SKM-1 treated with dmso at 0.1 percent for 144 hours (cell line): ENCODE results near the gene MMADHC.
A peak's percentile ranks its signal among the peaks of the same experiment; 100 is the strongest.

ENCODE experiments used
- DNase-seq: peaks from one replicate; lab custom pipeline; 2025; ENCODE audit not compliant: unreplicated experiment; lab: John Stamatoyannopoulos, UW

The MMADHC gene

DNA sequence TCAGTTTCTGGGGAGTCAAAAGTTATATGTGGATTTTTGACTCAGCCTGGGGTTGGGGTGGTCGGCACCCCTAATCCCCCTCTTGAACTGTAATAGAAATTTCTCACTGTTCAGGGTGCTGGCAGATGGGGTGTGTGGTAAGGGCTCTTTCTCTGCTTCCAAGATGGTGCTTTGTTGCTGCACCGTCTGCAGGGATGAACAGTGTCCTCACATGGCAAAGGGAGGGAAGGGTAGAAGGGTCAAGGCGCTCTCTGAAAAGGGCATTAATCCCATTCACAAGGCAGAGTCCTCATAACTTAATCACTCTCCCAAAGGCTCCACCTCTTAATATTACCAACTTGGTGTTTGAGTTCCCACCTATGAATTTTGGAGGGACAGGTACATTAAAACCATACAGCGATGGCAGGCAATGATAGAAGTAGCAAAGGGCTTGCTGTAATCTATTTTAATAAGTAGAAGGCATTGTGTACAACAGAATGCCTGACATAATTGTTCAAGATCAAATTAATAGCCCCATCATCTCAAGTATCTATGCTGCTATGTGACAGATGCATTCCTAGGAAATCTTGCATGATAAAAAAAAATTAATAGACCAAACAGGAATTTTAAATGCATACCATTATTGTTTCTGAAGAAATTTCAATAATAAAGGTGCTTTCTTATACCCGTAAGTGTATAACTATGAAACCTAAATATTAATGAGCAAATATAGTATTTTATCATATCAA is 28.1 kb downstream of the MMADHC start:
- no peak for DNase-seq

DNA sequence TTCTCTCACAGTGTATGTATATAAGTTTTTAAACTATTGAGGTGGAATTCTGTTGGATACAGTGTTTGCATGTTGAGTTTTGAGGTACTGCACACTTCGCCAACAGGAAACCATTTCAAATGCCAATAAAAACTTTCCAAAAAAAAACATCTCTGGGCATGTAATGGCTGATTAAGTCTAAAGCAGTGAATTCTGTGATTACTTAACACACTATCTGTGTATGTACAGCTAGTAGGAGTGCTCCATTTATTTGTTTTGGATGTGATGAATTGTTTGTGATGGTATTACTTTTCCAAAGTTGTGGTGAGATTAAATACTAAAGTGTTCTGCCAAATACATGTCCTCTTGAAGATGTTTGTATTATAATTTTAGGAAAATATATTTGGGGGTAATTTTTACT is 31.1 kb downstream of the MMADHC start:
- no peak for DNase-seq

DNA sequence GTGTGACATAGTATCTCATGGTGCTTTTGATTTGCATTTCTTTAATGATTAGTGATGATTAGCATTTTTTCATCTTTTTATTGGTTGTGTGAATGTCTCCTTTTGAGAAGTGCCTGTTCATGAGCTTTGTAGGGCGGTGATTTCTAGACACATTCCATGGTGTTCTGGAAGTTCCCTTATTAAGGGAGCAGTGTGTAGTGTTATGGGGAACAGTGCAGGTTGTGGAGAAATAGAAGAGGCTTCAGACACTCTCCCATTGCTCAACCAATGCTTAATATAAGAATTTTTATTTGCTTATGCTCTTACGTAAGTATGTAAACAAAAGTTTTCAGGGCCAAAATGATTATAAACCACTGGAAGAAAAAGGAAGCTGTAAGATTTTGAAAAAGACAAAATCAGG is 34.7 kb downstream of the MMADHC start:
- DNase-seq, result no peak

DNA sequence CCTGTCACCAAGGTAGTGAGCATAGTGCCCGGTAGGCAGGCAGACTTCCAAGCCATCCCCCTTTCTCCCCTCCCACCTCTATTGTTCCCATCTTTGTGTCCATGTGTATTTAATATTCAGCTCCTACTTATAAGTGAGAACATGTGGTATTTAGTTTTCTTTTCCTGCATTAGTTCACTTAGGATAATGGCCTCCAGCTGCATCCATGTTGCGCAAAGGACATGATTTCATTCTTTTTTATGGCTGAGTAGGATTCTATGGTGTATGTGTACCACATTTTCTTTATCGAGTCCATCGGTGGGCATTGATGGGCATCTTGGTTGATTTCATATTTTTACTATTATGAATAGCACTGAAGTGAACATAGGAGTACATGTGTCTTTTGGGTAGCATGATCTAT is 35.3 kb downstream of the MMADHC start:
- no peak for DNase-seq

DNA sequence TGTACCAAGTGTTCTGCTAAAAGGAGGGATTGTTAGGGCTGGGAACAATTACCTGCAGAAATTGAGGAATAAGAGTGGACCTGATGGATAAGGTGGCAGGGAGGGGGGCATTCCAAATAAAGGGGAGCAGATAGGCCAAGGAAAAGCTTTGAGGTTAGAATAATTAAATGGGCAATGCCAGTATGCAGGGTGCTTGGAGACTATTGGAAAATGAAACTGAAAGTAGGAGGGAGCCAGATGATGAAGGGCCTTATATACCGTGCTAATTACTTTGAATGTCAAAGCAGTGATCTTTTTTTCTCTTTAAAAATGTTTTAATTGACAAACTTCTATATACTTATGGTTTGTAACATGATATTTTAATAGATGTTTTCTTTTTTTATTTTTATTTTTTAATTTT is 42.9 kb downstream of the MMADHC start:
- DNase-seq, result no peak

DNA sequence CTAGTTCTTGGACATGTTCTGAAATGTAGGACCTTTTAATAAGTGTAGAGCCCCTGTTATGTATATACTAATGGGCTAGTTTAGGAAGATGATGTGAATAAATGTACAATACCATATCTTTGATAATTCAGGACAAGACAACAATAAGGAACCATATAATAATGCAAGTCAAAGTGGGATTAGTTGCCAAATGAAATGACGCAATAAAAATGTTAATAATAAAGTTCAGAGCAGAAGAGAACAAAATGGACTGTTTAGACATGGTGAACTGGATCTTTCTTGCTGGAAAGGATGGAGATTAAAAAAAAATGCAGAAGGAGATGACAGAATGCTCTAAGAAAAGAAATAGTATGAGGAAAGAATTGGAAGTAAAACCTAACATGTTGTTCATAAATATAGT is 43.7 kb downstream of the MMADHC start:
- no peak for DNase-seq

DNA sequence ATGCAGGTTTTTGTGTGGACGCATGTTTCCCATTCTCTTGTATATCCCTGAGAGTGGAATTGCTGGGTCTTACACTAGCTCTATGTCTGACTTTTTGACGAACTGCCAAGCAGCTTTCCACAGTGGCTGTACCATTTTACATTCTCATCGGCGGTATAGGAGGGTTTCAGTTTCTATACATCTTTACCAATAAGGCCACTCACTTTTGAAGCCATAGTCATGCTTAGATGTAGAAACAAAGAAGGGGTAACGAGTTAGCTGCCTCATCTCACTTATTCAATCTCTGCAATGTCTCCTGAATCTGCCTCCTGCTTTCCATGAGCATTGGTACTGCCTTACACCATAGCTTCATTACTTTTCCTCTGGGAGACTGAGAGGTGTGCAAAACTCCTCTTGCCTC is 47.4 kb downstream of the MMADHC start:
- DNase-seq, result no peak

DNA sequence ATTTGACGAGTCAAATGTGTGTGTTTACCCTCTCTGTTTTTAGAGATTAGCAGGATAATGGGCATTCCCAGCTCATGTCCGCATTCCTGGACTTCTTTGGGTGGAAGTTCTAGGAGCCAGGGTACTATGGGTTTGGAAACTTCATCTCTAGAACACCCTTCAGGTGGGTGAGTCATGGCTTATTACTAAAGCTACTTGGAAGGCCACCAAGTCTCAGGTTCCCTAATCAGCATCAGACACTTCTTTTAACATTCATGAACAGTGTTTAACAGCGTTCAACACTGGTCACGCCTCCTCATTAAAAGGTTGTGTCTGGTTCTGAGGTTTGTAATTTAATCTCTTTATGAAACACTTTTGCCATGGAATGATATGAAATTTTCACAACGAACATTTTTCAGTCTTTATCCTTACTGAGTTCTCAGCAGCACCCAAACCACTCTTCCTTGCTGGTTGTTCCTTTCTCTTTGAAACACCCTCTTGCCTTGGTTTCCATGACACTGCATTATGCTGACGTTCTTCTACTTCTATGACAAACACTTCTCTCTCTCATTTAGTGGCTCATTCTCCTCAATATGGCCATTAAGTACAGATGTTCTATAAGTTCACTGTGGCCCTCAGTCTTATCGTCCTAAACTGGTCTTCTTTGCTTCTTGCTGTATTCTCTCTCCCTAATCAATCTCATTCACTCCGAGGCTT is 49.3 kb downstream of the MMADHC start:
- DNase-seq, result no peak

DNA sequence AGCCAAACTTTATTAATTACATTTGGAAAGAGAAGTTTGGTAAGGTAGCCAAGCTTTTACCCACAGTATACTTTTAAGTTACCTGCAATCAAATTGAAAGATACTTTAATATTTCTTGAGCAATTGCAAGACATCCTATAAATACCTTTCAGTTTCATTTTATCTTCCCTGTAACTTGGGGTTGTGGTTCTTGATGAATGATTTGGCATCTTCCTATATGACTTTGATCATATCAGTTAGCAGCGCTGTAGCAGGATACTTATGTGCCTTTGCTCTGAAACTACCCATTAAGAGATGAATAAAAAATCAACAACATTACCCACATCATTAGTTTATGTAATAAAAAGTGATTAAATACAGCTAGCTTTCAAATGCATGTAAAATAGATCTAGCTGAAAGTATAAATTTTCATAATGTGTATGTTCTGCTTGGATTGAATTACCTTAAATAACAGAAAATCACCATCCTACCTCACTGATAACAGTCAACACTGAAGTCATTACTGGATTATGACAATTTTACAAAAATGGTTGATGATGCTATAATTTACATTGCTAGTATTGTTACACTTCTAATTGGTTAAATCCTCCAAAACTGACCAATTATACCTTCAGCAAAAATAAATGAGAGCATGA is 50.4 kb downstream of the MMADHC start:
- no peak for DNase-seq

DNA sequence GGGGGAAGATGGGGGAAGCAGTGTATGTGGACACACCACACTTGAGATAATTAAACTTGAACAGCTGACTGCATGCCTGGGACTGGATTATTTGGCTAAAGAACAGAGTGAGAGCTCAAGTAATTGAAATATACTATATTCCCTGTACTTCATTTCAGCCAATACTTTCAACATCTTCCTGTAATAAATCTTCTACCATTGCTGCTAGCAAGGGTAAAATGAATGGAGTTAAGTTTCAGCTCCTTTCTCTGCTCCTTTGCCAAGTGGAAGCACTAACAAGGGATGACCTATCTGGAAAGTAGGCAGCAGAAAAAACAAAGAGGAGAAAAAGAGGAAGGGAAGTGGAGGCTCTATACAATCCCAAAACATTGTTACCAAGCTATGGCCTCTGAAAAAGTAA is 50.9 kb downstream of the MMADHC start:
- DNase-seq, result no peak

DNA sequence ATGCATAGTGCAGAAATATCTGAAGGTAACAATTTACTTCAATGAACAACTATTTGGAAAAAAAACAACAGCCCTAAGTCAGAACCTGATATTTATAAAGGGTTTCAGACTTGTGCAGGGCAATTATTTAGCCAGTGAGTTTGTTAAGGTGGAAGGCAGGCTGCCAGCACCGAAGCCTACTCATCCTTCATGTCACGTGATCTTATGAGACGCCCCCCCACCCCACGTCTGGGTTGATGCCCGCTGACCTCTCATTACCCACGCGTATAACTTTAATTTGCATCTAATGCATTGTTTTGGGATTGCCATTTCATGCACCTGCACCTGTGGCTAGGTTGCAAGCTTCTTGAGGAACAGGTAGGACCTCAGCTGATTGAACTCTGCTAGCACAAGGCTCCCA is 52.9 kb downstream of the MMADHC start:
- no peak for DNase-seq

DNA sequence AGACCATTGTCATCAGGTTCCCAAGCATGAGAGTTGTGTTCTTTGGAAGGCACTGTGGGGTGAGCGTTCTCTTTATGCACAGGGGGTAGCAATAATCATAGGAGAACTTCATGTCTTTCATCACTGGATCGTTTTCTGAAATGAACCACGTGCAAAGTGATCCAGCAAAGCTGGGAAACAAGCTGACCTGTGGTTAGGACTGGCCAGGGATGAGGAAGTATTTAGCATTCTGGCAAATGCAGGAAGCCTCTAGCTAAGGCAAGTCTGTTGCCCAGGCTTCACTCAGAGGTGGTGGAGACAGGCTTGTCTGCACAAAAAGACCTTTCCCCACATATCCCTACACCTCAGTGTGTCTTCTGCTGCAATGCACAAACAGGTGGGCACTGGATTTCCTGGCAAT is 58.6 kb downstream of the MMADHC start:
- DNase-seq, result peak; percentile 33

DNA sequence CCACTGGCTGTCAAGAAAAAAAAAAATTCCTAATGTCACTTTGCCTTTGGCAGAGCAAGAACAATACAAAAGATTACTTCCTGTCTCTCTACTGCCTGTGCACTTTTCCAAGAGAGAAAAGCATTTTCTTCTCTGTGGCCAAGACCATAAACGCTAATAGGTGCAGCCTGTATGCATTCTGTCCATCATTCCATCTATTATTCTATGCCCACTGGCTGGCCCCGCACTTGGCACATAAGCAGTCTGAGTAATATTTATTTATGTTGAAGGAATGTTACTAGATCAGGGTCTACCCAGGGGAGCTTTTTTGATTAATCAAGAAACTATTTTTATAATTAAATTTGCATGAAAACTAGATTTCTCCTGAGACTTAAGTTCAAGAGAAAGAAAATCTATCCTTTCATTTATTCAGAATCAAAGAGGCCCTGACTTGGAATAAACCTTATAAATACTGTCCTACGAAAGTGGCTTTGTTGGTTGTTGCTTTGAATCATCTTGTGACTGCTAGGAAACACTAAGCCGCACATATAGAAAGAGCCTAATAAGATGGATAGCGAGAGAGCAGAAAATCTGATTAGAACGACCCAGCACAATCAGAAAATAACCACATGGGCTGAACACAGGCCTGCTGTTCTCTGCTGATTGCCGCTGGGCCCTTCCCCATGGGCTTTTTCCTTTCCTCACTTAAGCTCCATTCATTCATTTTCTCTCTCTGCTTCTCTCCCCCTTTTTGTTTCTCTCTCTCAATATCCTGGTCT is 59.4 kb downstream of the MMADHC start:
- no peak for DNase-seq

DNA sequence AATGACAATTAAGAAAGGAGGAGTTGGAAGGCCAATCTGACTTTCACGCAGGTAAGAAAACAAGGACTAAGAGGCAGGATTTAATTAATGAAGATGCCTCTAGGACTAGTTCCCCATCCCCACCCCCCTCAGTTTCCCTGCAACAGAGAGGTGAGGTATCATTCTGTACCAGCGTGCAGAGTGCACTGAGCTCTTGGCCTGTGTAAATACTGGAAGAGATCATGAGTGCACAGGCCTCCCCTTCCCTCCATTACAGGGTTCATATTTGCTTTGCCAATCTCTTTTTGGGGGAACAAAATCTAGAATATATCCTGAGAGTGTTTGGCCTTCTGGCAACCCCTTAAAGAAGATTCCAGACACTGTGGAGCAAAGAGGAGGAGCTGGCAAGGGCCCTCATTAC is 60.9 kb downstream of the MMADHC start:
- no peak for DNase-seq

DNA sequence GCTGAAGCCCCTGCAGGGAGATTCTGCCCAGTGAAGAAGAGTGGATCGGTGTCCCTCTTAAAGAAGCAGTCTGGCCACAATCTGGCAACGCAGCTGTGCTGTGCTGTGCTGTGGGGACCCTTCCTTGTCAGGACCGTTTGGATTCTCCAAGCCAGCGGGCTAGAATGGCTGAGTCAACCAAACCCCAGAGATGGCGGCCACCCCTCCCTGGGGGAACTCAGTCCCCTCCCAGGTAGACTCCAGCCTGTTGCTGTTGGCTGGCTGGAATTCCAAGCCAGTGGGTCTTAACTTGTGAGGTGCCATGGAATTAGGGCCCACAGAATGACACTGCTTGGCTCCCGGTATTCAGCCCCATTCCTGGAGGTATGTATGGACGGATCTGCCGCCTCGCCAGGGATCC is 62.3 kb downstream of the MMADHC start:
- DNase-seq, result no peak
